H1 (cell line): ENCODE measurements around the gene PTDSS2. TPM values are rescaled to one million over a fixed set of nuclear protein-coding genes. Genes with fewer than 3 reads are reported as not detected.

Source experiments
- CTCF ChIA-PET: fragments of 300-600 bp; sonication (Branson Sonifier 250); formaldehyde crosslinking; loops from one replicate; lab custom pipeline; 2021; ENCODE audit not compliant: partially characterized antibody; lab: Charles Lee
- POLR2A ChIA-PET: fragments of 300-600 bp; sonication (Branson Sonifier 250); formaldehyde crosslinking; loops from one replicate; lab custom pipeline; 2021; ENCODE audit warnings: inconsistent platforms; ENCODE audit not compliant: partially characterized antibody; lab: Charles Lee
- DNase-seq, 2 experiments: peaks; one replicate each; pipeline versions ENCODE4 v3.0.0 to v3.0.0-alpha.2; 2010 to 2022; ENCODE audit warnings: low spot score in 2 of 2, low read depth in 1 of 2, mixed read lengths in 1 of 2
- FAIRE-seq: peaks from 2 replicates; lab custom pipeline; 2011; peaks lifted over from hg19 to GRCh38; lab: Jason Lieb, UNC
- H2AFZ ChIP-seq: 2 replicates; pipeline ENCODE4 v1.8.1; 2012; ENCODE audit warnings: low read length, inconsistent platforms
- H2AK5ac ChIP-seq: 2 replicates; pipeline ENCODE4 v1.6.1; 2013; ENCODE audit warnings: low read depth, low read length
- H2BK120ac ChIP-seq: replicated peaks from 2 replicates; pipeline ENCODE3; 2013; ENCODE audit warnings: low read depth, low read length, inconsistent platforms
- H2BK12ac ChIP-seq: 2 replicates; pipeline ENCODE4 v1.6.1; 2013; ENCODE audit warnings: low read depth, low read length
- H2BK15ac ChIP-seq: 2 replicates; pipeline ENCODE4 v1.6.1; 2013; ENCODE audit warnings: low read length
- H2BK20ac ChIP-seq: 2 replicates; pipeline ENCODE4 v1.6.1; 2013; ENCODE audit warnings: low read length
- H2BK5ac ChIP-seq: 2 replicates; pipeline ENCODE4 v1.6.1; 2013; ENCODE audit warnings: low read depth, low read length
- H3K14ac ChIP-seq: 2 replicates; pipeline ENCODE4 v1.6.1; 2013; ENCODE audit warnings: inconsistent platforms; ENCODE audit not compliant: insufficient read length
- H3K18ac ChIP-seq: 2 replicates; pipeline ENCODE4 v1.6.1; 2013; ENCODE audit warnings: low read length; ENCODE audit errors: extremely low read depth
- H3K23ac ChIP-seq: 2 replicates; pipeline ENCODE4 v1.6.1; 2013; ENCODE audit warnings: inconsistent platforms; ENCODE audit not compliant: insufficient read length
- H3K23me2 ChIP-seq: 2 replicates; pipeline ENCODE4 v1.6.1; 2013; ENCODE audit warnings: low read depth, low read length
- H3K27ac ChIP-seq: 2 replicates; pipeline ENCODE4 v1.6.1; 2011; ENCODE audit warnings: low read depth, low read length, inconsistent platforms
- H3K27me3 ChIP-seq, 4 experiments: replicated peaks in 1 of 4; 1 replicate in 1 of 4; 2 replicates in 3 of 4; pipeline versions ENCODE4 v1.6.1 to v1.8.1; 2011 to 2013; ENCODE audit warnings: low read length in 3 of 4, mild to moderate bottlenecking in 3 of 4, inconsistent platforms in 2 of 4, mixed read lengths in 2 of 4, moderate library complexity in 1 of 4; ENCODE audit not compliant: control insufficient read depth in 3 of 4, insufficient read depth in 3 of 4; ENCODE audit errors: extremely low read depth in 1 of 4
- H3K36me3 ChIP-seq, 4 experiments: 2 replicates each; pipeline versions ENCODE4 v1.6.1 to v1.8.1; 2011 to 2013; ENCODE audit warnings: mild to moderate bottlenecking in 4 of 4, low read length in 3 of 4, moderate library complexity in 2 of 4, control low read depth in 1 of 4, inconsistent platforms in 1 of 4; ENCODE audit not compliant: insufficient read depth in 4 of 4, control insufficient read depth in 2 of 4
- H3K4ac ChIP-seq: replicated peaks from 2 replicates; pipeline ENCODE3; 2013; ENCODE audit warnings: low read length, low read depth, mixed read lengths, inconsistent platforms; ENCODE audit not compliant: insufficient read length
- H3K4me1 ChIP-seq, 4 experiments: replicated peaks in 1 of 4; 1 replicate in 1 of 4; 2 replicates in 3 of 4; pipeline versions ENCODE4 v1.6.1 to v1.8.1; 2011 to 2013; ENCODE audit warnings: low read length in 3 of 4, inconsistent platforms in 2 of 4, mixed read lengths in 1 of 4; ENCODE audit not compliant: insufficient read depth in 4 of 4, control insufficient read depth in 3 of 4
- H3K4me2 ChIP-seq, 2 experiments: 2 replicates each; pipeline versions ENCODE4 v1.6.1 to v1.8.1; 2011 to 2013; ENCODE audit warnings: low read depth in 2 of 2, low read length in 2 of 2, control low read depth in 1 of 2, inconsistent platforms in 1 of 2, mild to moderate bottlenecking in 1 of 2; ENCODE audit not compliant: insufficient read depth in 1 of 2
- H3K4me3 ChIP-seq, 4 experiments: fragments of 200-600, 300-600 bp in 1 of 4; sonication (generic), shearing (Covaris generic), sonication (Bioruptor Twin) in 1 of 4; 2 replicates each; pipeline versions ENCODE4 v1.5.1 to v1.8.1; 2011 to 2016; ENCODE audit warnings: low read length in 4 of 4, low read depth in 3 of 4, control low read depth in 2 of 4, inconsistent platforms in 2 of 4, mild to moderate bottlenecking in 2 of 4, mixed read lengths in 1 of 4, moderate library complexity in 1 of 4; ENCODE audit not compliant: insufficient read depth in 2 of 4; ENCODE audit errors: extremely low read depth in 1 of 4
- H3K56ac ChIP-seq: replicated peaks from 2 replicates; pipeline ENCODE3; 2013; ENCODE audit warnings: low read depth, mild to moderate bottlenecking, mixed read lengths, low read length, inconsistent platforms; ENCODE audit not compliant: insufficient read length
- H3K79me1 ChIP-seq: 2 replicates; pipeline ENCODE4 v1.6.1; 2013; ENCODE audit warnings: low read depth, low read length, control low read depth
- H3K79me2 ChIP-seq, 2 experiments: 2 replicates each; pipeline versions ENCODE4 v1.6.1 to v1.8.1; 2012 to 2013; ENCODE audit warnings: low read length in 2 of 2, mild to moderate bottlenecking in 2 of 2, inconsistent platforms in 1 of 2; ENCODE audit not compliant: insufficient read depth in 2 of 2, control insufficient read depth in 1 of 2
- H3K9ac ChIP-seq, 4 experiments: replicated peaks in 1 of 4; 1 replicate in 1 of 4; 2 replicates in 3 of 4; pipeline versions ENCODE4 v1.6.1 to v1.8.1; 2011 to 2013; ENCODE audit warnings: low read depth in 3 of 4, low read length in 3 of 4, control low read depth in 2 of 4, mild to moderate bottlenecking in 2 of 4, moderate library complexity in 2 of 4, inconsistent platforms in 1 of 4; ENCODE audit errors: extremely low read depth in 1 of 4
- H3K9me3 ChIP-seq, 2 experiments: 2 replicates each; pipeline versions ENCODE4 v1.6.1 to v1.8.1; 2012 to 2013; ENCODE audit warnings: mild to moderate bottlenecking in 2 of 2, moderate library complexity in 2 of 2, control low read depth in 1 of 2, inconsistent platforms in 1 of 2, low read depth in 1 of 2, low read length in 1 of 2, mixed read lengths in 1 of 2; ENCODE audit not compliant: insufficient read depth in 2 of 2
- H4K20me1 ChIP-seq, 2 experiments: replicated peaks in 1 of 2; 2 replicates each; pipeline versions ENCODE3 to v1.8.1; 2011 to 2013; ENCODE audit warnings: inconsistent platforms in 2 of 2, low read length in 2 of 2, mild to moderate bottlenecking in 1 of 2; ENCODE audit not compliant: insufficient read depth in 2 of 2, control insufficient read depth in 1 of 2
- H4K5ac ChIP-seq: 2 replicates; pipeline ENCODE4 v1.6.1; 2013; ENCODE audit warnings: low read length, low read depth, mixed read lengths, inconsistent platforms; ENCODE audit not compliant: insufficient read length
- H4K8ac ChIP-seq: 2 replicates; pipeline ENCODE4 v1.8.0; 2013; ENCODE audit warnings: mild to moderate bottlenecking, moderate library complexity, low read length, inconsistent platforms; ENCODE audit not compliant: insufficient read depth; ENCODE audit errors: extremely low read depth
- H4K91ac ChIP-seq: replicated peaks from 2 replicates; pipeline ENCODE3; 2013; ENCODE audit warnings: low read length, mixed read lengths, inconsistent platforms; ENCODE audit not compliant: insufficient read length
- CEBPB ChIP-seq: IDR thresholded peaks from 2 replicates; pipeline ENCODE4 v1.6.1; 2012; ENCODE audit warnings: low read depth, low read length
- EP300 ChIP-seq, 2 experiments: IDR thresholded peaks; 1 replicate in 1 of 2; 2 replicates in 1 of 2; pipeline ENCODE4 v1.6.1; 2011 to 2012; ENCODE audit warnings: low read depth in 2 of 2, low read length in 2 of 2, mild to moderate bottlenecking in 2 of 2, borderline replicate concordance in 1 of 2, inconsistent platforms in 1 of 2, moderate library complexity in 1 of 2
- TAF7 ChIP-seq: optimal IDR thresholded peaks from 2 replicates; pipeline ENCODE3; 2011; ENCODE audit warnings: low read depth, mild to moderate bottlenecking, inconsistent platforms, low read length, moderate library complexity, borderline replicate concordance
- WGBS, 2 experiments: shearing (Covaris generic) in 1 of 2; methylation state at CpG; one replicate each; pipeline versions ENCODE4 v1.1.6 to v1.1.7; 2013 to 2015; ENCODE audit warnings: low lambda C conversion rate in 2 of 2, mixed read lengths in 2 of 2, inconsistent platforms in 1 of 2, low coverage in 1 of 2, missing lambda C conversion rate in 1 of 2; ENCODE audit not compliant: insufficient replicate concordance in 2 of 2, insufficient coverage in 1 of 2, insufficient read length in 1 of 2; ENCODE audit errors: extremely low coverage in 1 of 2, missing lambda C conversion rate in 1 of 2; 5-methylcytosine and 5-hydroxymethylcytosine counted together
- polyA plus RNA-seq, 7 experiments: library from polyadenylated mRNA; depleted of rRNA in 3 of 7; stranded (reverse) in 5 of 7; unstranded in 2 of 7; fragments of >200 nt in 5 of 7; fragments of 200-250 nt in 2 of 7; gene quantifications; 1 replicate in 5 of 7; 2 replicates in 1 of 7; 4 replicates in 1 of 7; pipeline versions ENCODE4 v1.2.1 to v1.2.3, GENCODE V29; 2011 to 2013; ENCODE audit warnings: missing spikeins in 2 of 7, mixed read lengths in 2 of 7
- total RNA-seq: library from RNA; stranded (reverse); fragmentation: NEBNext Ultra II Directional; extraction: Animal tissue kit (Norgen Biotek cat#: 25700); gene quantifications from 2 replicates; pipeline ENCODE4 v1.2.1, GENCODE V29; 2021

PTDSS2 gene
- total and polyA plus RNA-seq, 2 of the 8 experiments (the other 6 are each of a cell fraction or from before 2014, with no cell fraction given) = 48.7 to 68.2 TPM

DNA sequence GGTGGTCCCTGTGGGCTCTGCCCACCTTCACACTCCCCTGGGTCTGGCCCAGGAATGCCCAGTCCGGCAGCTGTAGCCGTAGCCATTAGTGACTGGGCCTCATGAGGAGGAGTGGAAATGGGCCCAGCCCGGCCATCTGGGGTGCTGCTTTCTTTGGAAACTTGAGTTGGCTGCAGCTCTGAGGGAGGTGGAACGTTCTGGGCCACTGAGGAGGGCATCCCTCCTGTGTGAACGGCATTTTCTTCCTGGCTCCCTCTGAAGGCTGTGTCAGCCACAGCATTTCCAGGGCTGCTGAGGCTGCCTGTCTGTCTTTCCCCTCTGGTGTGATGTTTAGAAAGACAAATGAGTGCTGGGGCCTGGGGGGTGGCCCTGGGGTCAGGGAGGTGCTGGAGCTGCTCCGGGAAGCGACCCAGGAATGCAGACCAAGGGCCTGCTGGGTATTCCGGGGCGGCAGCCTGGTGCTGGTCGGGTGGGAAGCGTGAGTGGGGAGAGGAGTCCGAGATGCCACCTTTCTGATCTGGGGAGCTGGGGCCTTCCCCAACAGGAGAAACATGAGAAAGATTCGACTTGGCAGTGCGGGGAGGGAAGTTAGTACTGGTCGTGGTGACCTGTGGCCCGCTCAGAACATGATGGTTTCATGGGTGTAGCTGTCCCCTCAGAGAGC lies 27.1 kb downstream of the PTDSS2 start:
- H4K8ac ChIP-seq = no peak overlapping the region
- no peak overlapping the region for H4K91ac ChIP-seq
- no peak overlapping the region for H3K23ac ChIP-seq
- no peak overlapping the region for H2AK5ac ChIP-seq
- FAIRE-seq (no peak), DNase-seq (no peak)
- H2BK15ac ChIP-seq = no peak overlapping the region
- H2AFZ ChIP-seq = no peak overlapping the region
- no peak overlapping the region for H3K4me3 ChIP-seq
- CTCF ChIA-PET = interaction anchor here (0.6 to 1.5 kb wide), 7 partner anchors 12 to 113 kb away, joined by 3 to 6 read pairs (median 3); no protein-coding TSS in a partner anchor
- no peak overlapping the region for H2BK12ac ChIP-seq
- H3K9me3 ChIP-seq = no peaks in the 10 kb centered on the region
- no peak overlapping the region for H3K9ac ChIP-seq
- H3K27me3 ChIP-seq = no peaks in the 10 kb centered on the region
- no peak overlapping the region; the same call in 1 of the 2 replicates for H3K27ac ChIP-seq
- peaks cover 0 to 7% (median 2%) of the 10 kb centered on the region in 4 experiments; a peak in 2 of 8 replicates for H3K36me3 ChIP-seq
- H3K23me2 ChIP-seq = no peaks in the 10 kb centered on the region
- 87% methylated on average over 15 of the region's 16 CpGs; no CpG with 5 or more reads in 1 of the 2 experiments for WGBS, 2 experiments
- no peak overlapping the region for H4K5ac ChIP-seq
- no peak overlapping the region for H2BK20ac ChIP-seq
- peaks cover 7 to 27% of the 10 kb centered on the region in 2 experiments; a peak in 3 of 4 replicates for H3K79me2 ChIP-seq
- no peak overlapping the region for H3K56ac ChIP-seq
- H3K4ac ChIP-seq = no peak overlapping the region
- peaks cover 0 to 9% of the 10 kb centered on the region in 2 experiments for H4K20me1 ChIP-seq
- H3K4me1 ChIP-seq = peaks cover 0 to 3% (median under 1%) of the 10 kb centered on the region in 4 experiments; a peak in 2 of 7 replicates
- no peak overlapping the region for H2BK5ac ChIP-seq
- POLR2A ChIA-PET = interaction anchor here (1.1 to 1.8 kb wide), 5 partner anchors 10 to 60 kb away, joined by 3 to 4 read pairs (median 3); no protein-coding TSS in a partner anchor
- no peak overlapping the region for H3K18ac ChIP-seq
- H3K14ac ChIP-seq = no peak overlapping the region
- H2BK120ac ChIP-seq = no peak overlapping the region
- no peak overlapping the region for H3K4me2 ChIP-seq
- peaks cover 16% of the 10 kb centered on the region for H3K79me1 ChIP-seq
- TF ChIP-seq EP300 (IDR thresholded peaks at IDR 0.05; ENCODE audit: borderline replicate concordance in 1 of 2, low read depth in 2 of 2, low read length in 2 of 2) (no peak), TAF7 (no peak), CEBPB (no peak)
